GM12878 (cell line): Measurements from ENCODE around the gene NECAB2.

Experiments used
- BHLHE40 ChIP-seq, 2 experiments: fragments of 450-650 bp in 1 of 2; IDR thresholded peaks; 2 replicates each; pipeline ENCODE4 v1.6.1; 2011 to 2017; ENCODE audit warnings: low read depth in 2 of 2, borderline replicate concordance in 1 of 2, improper control_type of control experiment in 1 of 2, low read length in 1 of 2, mild to moderate bottlenecking in 1 of 2
- CHD4 ChIP-seq: fragments of 200-600 bp; sonication (generic); IDR thresholded peaks from 2 replicates; pipeline ENCODE4 v1.6.1; 2016; ENCODE audit warnings: mild to moderate bottlenecking
- ETV6 ChIP-seq, 2 experiments: fragments of 450-650 bp in 1 of 2; IDR thresholded peaks in 1 of 2; conservative IDR thresholded peaks in 1 of 2; 2 replicates each; pipeline ENCODE4 v1.6.1; 2014; ENCODE audit warnings: antibody characterized with exemption in 1 of 2, borderline replicate concordance in 1 of 2, low read depth in 1 of 2, mild to moderate bottlenecking in 1 of 2, moderate library complexity in 1 of 2
- EZH2 ChIP-seq: IDR thresholded peaks from 2 replicates; pipeline ENCODE4 v1.6.1; 2012; ENCODE audit warnings: low read depth, mild to moderate bottlenecking, control low read depth, inconsistent platforms, low read length, borderline replicate concordance; ENCODE audit not compliant: control insufficient read depth
- JUND ChIP-seq: IDR thresholded peaks from 2 replicates; pipeline ENCODE4 v1.6.1; 2012; ENCODE audit warnings: low read depth, mild to moderate bottlenecking, low read length, improper control_type of control experiment, moderate library complexity
- MTA3 ChIP-seq: IDR thresholded peaks from 2 replicates; pipeline ENCODE4 v1.6.1; 2012; ENCODE audit warnings: low read length, inconsistent platforms, borderline replicate concordance
- NR2F1 ChIP-seq: fragments of 450-650 bp; conservative IDR thresholded peaks from 2 replicates; pipeline ENCODE4 v1.6.1; 2017; ENCODE audit warnings: mild to moderate bottlenecking
- RAD21 ChIP-seq: IDR thresholded peaks from 2 replicates; pipeline ENCODE4 v1.6.1; 2011; ENCODE audit warnings: mild to moderate bottlenecking, low read depth, low read length, moderate library complexity; ENCODE audit not compliant: insufficient read depth
- SREBF2 ChIP-seq: IDR thresholded peaks from 2 replicates; pipeline ENCODE4 v1.6.1; 2012; ENCODE audit warnings: mild to moderate bottlenecking, low read length
- TCF7 ChIP-seq: IDR thresholded peaks from 2 replicates; pipeline ENCODE4 v1.6.1; 2014; ENCODE audit warnings: antibody characterized with exemption, borderline replicate concordance
- TF ChIP-seq, protein P1 (sequence below), 3 experiments: IDR thresholded peaks in 2 of 3; conservative IDR thresholded peaks in 1 of 3; 2 replicates each; pipeline ENCODE4 v1.5.1; 2011; ENCODE audit warnings: low read depth in 3 of 3, low read length in 3 of 3, mild to moderate bottlenecking in 3 of 3, control low read depth in 2 of 3, moderate library complexity in 2 of 3, inconsistent platforms in 1 of 3, mixed read lengths in 1 of 3; ENCODE audit not compliant: control insufficient read depth in 2 of 3, insufficient read depth in 1 of 3; ENCODE audit errors: extremely low read depth in 1 of 3
- TF ChIP-seq, protein P2 (sequence below): fragments of 450-650 bp; IDR thresholded peaks from 2 replicates; pipeline ENCODE4 v1.6.1; 2017; ENCODE audit warnings: borderline replicate concordance

DNA sequence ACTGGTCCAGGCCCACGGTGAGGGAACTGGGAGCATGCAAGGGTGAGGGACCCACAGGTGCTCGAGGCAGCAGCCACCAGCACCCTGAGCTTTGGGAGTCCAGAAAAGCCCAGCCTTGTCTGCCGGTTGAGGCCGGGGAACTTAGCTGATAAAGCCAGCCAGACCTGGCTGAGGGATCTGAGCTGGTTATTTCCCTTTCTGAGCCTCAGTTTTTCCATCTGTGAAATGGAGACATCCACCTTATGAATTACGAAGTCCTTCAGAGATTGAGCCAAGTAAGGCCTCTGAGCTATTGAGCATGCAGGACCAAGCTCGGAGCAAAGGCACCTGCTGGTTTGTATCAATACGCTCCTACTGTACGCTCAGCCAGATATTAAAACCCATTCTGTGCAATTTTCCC is 13.8 kb downstream of the NECAB2 start:
- TF ChIP-seq ETV6 (conservative IDR thresholded peaks at IDR 0.05 in 1 of 2, IDR thresholded peaks at IDR 0.05 in 1 of 2; ENCODE audit: borderline replicate concordance in 1 of 2, low read depth in 1 of 2) (no peak), RAD21 (no peak), SREBF2 (no peak), JUND (no peak), EZH2 (no peak), MTA3 (no peak), NR2F1 (no peak), BHLHE40 (IDR thresholded peaks at IDR 0.05; ENCODE audit: borderline replicate concordance in 1 of 2, low read depth in 2 of 2, low read length in 1 of 2) (no peak), TCF7 (no peak), CHD4 (no peak)
- TF ChIP-seq, protein P1, sequence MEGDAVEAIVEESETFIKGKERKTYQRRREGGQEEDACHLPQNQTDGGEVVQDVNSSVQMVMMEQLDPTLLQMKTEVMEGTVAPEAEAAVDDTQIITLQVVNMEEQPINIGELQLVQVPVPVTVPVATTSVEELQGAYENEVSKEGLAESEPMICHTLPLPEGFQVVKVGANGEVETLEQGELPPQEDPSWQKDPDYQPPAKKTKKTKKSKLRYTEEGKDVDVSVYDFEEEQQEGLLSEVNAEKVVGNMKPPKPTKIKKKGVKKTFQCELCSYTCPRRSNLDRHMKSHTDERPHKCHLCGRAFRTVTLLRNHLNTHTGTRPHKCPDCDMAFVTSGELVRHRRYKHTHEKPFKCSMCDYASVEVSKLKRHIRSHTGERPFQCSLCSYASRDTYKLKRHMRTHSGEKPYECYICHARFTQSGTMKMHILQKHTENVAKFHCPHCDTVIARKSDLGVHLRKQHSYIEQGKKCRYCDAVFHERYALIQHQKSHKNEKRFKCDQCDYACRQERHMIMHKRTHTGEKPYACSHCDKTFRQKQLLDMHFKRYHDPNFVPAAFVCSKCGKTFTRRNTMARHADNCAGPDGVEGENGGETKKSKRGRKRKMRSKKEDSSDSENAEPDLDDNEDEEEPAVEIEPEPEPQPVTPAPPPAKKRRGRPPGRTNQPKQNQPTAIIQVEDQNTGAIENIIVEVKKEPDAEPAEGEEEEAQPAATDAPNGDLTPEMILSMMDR (IDR thresholded peaks at IDR 0.05 in 2 of 3, conservative IDR thresholded peaks at IDR 0.05 in 1 of 3; ENCODE audit: control insufficient read depth in 2 of 3, extremely low read depth in 1 of 3, insufficient read depth in 1 of 3, low read depth in 3 of 3, low read length in 3 of 3) = no peak
- TF ChIP-seq, protein P2, sequence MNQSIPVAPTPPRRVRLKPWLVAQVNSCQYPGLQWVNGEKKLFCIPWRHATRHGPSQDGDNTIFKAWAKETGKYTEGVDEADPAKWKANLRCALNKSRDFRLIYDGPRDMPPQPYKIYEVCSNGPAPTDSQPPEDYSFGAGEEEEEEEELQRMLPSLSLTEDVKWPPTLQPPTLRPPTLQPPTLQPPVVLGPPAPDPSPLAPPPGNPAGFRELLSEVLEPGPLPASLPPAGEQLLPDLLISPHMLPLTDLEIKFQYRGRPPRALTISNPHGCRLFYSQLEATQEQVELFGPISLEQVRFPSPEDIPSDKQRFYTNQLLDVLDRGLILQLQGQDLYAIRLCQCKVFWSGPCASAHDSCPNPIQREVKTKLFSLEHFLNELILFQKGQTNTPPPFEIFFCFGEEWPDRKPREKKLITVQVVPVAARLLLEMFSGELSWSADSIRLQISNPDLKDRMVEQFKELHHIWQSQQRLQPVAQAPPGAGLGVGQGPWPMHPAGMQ = no peak
